MM.1S (cell line): ENCODE measurements around the gene WFDC1.

ENCODE experiments used
- CTCF ChIP-seq: fragments of 300-600 bp; sonication (generic); IDR thresholded peaks from 2 replicates; pipeline ENCODE4 v1.5.1; 2016; ENCODE audit warnings: antibody characterized with exemption, low read length, mixed read lengths
- EZH2phosphoT487 ChIP-seq: fragments of 300-600 bp; sonication (generic); IDR thresholded peaks from 2 replicates; pipeline ENCODE4 v1.6.1; 2018; ENCODE audit warnings: antibody characterized with exemption, low read length

- TF ChIP-seq CTCF (no peak), EZH2phosphoT487 (no peak)
Measured at GRCh38 chr16:84368308-84368996, 73.8 kb downstream of the WFDC1 start, which contains the start of gene ATP2C2.
